SK-N-SH (cell line): Measurements from ENCODE around the gene VPS9D1. TPM values are rescaled to one million over a fixed set of nuclear protein-coding genes. Genes with fewer than 3 reads are reported as not detected.

ENCODE experiments used
- CTCF ChIA-PET: fragments of 300-600, 350-600 bp; formaldehyde crosslinking; extraction: SDS; loops from one replicate; lab custom pipeline; 2021; lab: Yijun Ruan, JAX
- POLR2A ChIA-PET: fragments of 350-600 bp; sonication (Branson Sonifier 250); formaldehyde crosslinking; extraction: SDS; loops from one replicate; lab custom pipeline; 2020; ENCODE audit warnings: antibody characterized with exemption, inconsistent platforms; lab: Yijun Ruan, JAX
- DNase-seq: peaks from one replicate; pipeline ENCODE4 v3.0.0; 2012
- H2AFZ ChIP-seq: fragments of 200-600 bp; sonication (generic); 2 replicates; pipeline ENCODE4 v1.8.1; 2016; ENCODE audit warnings: antibody characterized with exemption, mild to moderate bottlenecking, low read depth
- H3F3A ChIP-seq: fragments of 200-600 bp; sonication (generic); replicated peaks from 2 replicates; pipeline ENCODE3; 2016; ENCODE audit warnings: antibody characterized with exemption, mild to moderate bottlenecking; ENCODE audit not compliant: insufficient read depth
- H3K27ac ChIP-seq, 2 experiments: fragments of 200-500 bp in 1 of 2; fragments of 200-600 bp in 1 of 2; sonication (Bioruptor generic) in 1 of 2; sonication (generic), shearing (Covaris generic) in 1 of 2; 2 replicates each; pipeline versions ENCODE4 v1.5.1 to v1.6.1; 2014 to 2016; ENCODE audit warnings: low read depth in 2 of 2, inconsistent platforms in 1 of 2, low read length in 1 of 2, mild to moderate bottlenecking in 1 of 2, mixed read lengths in 1 of 2
- H3K27me3 ChIP-seq: fragments of 200-600 bp; sonication (generic), shearing (Covaris generic); 2 replicates; pipeline ENCODE4 v1.6.1; 2016; ENCODE audit warnings: mixed run types; ENCODE audit not compliant: insufficient read depth
- H3K36me3 ChIP-seq, 2 experiments: fragments of 200-500 bp in 1 of 2; fragments of 200-600 bp in 1 of 2; sonication (Bioruptor generic) in 1 of 2; sonication (generic) in 1 of 2; replicated peaks in 1 of 2; 2 replicates each; pipeline versions ENCODE3 to v1.5.1; 2014 to 2016; ENCODE audit warnings: low read length in 1 of 2, mild to moderate bottlenecking in 1 of 2; ENCODE audit not compliant: insufficient read depth in 2 of 2, control insufficient read depth in 1 of 2
- H3K4me1 ChIP-seq, 2 experiments: fragments of 200-500 bp in 1 of 2; fragments of 200-600 bp in 1 of 2; sonication (Bioruptor generic) in 1 of 2; sonication (generic), shearing (Covaris generic) in 1 of 2; 2 replicates each; pipeline versions ENCODE4 v1.5.1 to v1.6.1; 2014 to 2016; ENCODE audit warnings: low read depth in 1 of 2, low read length in 1 of 2, mixed run types in 1 of 2; ENCODE audit not compliant: insufficient read depth in 2 of 2, control insufficient read depth in 1 of 2
- H3K4me2 ChIP-seq: fragments of 200-600 bp; sonication (generic), shearing (Covaris generic); 2 replicates; pipeline ENCODE4 v1.6.1; 2017; ENCODE audit warnings: mixed run types
- H3K4me3 ChIP-seq, 2 experiments: fragments of 200-500 bp in 1 of 2; fragments of 200-600 bp in 1 of 2; sonication (Bioruptor generic) in 1 of 2; sonication (generic), shearing (Covaris generic) in 1 of 2; 2 replicates each; pipeline versions ENCODE4 v1.5.1 to v1.8.1; 2014 to 2016; ENCODE audit warnings: low read depth in 2 of 2, inconsistent platforms in 1 of 2, low read length in 1 of 2, mild to moderate bottlenecking in 1 of 2, mixed read lengths in 1 of 2, moderate library complexity in 1 of 2
- H3K79me2 ChIP-seq: fragments of 200-600 bp; sonication (generic); 2 replicates; pipeline ENCODE4 v1.8.1; 2017; ENCODE audit warnings: mild to moderate bottlenecking; ENCODE audit not compliant: insufficient read depth
- H3K9ac ChIP-seq: fragments of 200-600 bp; sonication (generic); 2 replicates; pipeline ENCODE4 v1.6.1; 2017; ENCODE audit warnings: mixed run types
- H3K9me2 ChIP-seq: fragments of 200-600 bp; sonication (generic); 2 replicates; pipeline ENCODE4 v1.6.1; 2017; ENCODE audit warnings: mixed run types
- H3K9me3 ChIP-seq: fragments of 200-600 bp; sonication (generic); 2 replicates; pipeline ENCODE4 v1.6.1; 2017; ENCODE audit warnings: mixed run types, mild to moderate bottlenecking, moderate library complexity
- H4K20me1 ChIP-seq: fragments of 200-600 bp; sonication (generic); 2 replicates; pipeline ENCODE4 v1.6.1; 2017; ENCODE audit warnings: mild to moderate bottlenecking, mixed run types; ENCODE audit not compliant: insufficient read depth
- EP300 ChIP-seq, 2 experiments: IDR thresholded peaks; 2 replicates each; pipeline versions ENCODE4 v1.4.0 to v1.6.1; 2012; ENCODE audit warnings: borderline replicate concordance in 1 of 2, low read depth in 1 of 2, low read length in 1 of 2
- EZH2phosphoT487 ChIP-seq: fragments of 200-600 bp; sonication (generic); IDR thresholded peaks from 2 replicates; pipeline ENCODE4 v1.6.1; 2017; ENCODE audit warnings: low read depth, mixed run types, mild to moderate bottlenecking, antibody characterized with exemption, moderate library complexity, borderline replicate concordance
- FOXM1 ChIP-seq: IDR thresholded peaks from 2 replicates; pipeline ENCODE4 v1.4.0; 2012; ENCODE audit warnings: low read depth, mild to moderate bottlenecking
- GATA2 ChIP-seq: sonication (generic); formaldehyde crosslinking; IDR thresholded peaks from 2 replicates; pipeline ENCODE4 v1.5.0; 2020; ENCODE audit warnings: mild to moderate bottlenecking, missing genetic modification reagents
- JUND ChIP-seq: IDR thresholded peaks from 2 replicates; pipeline ENCODE4 v1.4.0; 2012
- MEF2A ChIP-seq: IDR thresholded peaks from 2 replicates; pipeline ENCODE4 v1.4.0; 2012; ENCODE audit warnings: low read depth, borderline replicate concordance
- NFIC ChIP-seq: IDR thresholded peaks from 2 replicates; pipeline ENCODE4 v1.4.0; 2012; ENCODE audit warnings: borderline replicate concordance
- POLR2AphosphoS5 ChIP-seq: IDR thresholded peaks from 2 replicates; pipeline ENCODE4 v1.6.1; 2012; ENCODE audit warnings: low read depth, low read length
- TEAD4 ChIP-seq: IDR thresholded peaks from 2 replicates; pipeline ENCODE4 v1.4.0; 2012; ENCODE audit warnings: mild to moderate bottlenecking, borderline replicate concordance; ENCODE audit not compliant: insufficient read depth
- ZBTB33 ChIP-seq: IDR thresholded peaks from 2 replicates; pipeline ENCODE4 v1.4.0; 2012; ENCODE audit warnings: low read depth, borderline replicate concordance
- WGBS: methylation state at CpG from one replicate; pipeline ENCODE4 v1.1.6; 2017; ENCODE audit warnings: low lambda C conversion rate; 5-methylcytosine and 5-hydroxymethylcytosine counted together
- polyA plus RNA-seq, 3 experiments: library from polyadenylated mRNA; depleted of rRNA; stranded (reverse); fragments of >200 nt; gene quantifications; 2 replicates each; pipeline ENCODE4 v1.2.3, GENCODE V29; 2012
- TF ChIP-seq, protein P1 (sequence below): IDR thresholded peaks from 2 replicates; pipeline ENCODE4; 2012
- TF ChIP-seq, protein P2 (sequence below): IDR thresholded peaks from 2 replicates; pipeline ENCODE4 v1.4.0; 2012; ENCODE audit warnings: low read depth
- TF ChIP-seq, protein P3 (sequence below): fragments of 150-350 bp; IDR thresholded peaks from 2 replicates; pipeline ENCODE4 v1.6.1; 2017; ENCODE audit warnings: antibody characterized with exemption, low read length, low read depth, borderline replicate concordance

Gene VPS9D1
- polyA plus RNA-seq, 1 of the 3 experiments (the other 2 are of a cell fraction): 10.1 TPM

DNA sequence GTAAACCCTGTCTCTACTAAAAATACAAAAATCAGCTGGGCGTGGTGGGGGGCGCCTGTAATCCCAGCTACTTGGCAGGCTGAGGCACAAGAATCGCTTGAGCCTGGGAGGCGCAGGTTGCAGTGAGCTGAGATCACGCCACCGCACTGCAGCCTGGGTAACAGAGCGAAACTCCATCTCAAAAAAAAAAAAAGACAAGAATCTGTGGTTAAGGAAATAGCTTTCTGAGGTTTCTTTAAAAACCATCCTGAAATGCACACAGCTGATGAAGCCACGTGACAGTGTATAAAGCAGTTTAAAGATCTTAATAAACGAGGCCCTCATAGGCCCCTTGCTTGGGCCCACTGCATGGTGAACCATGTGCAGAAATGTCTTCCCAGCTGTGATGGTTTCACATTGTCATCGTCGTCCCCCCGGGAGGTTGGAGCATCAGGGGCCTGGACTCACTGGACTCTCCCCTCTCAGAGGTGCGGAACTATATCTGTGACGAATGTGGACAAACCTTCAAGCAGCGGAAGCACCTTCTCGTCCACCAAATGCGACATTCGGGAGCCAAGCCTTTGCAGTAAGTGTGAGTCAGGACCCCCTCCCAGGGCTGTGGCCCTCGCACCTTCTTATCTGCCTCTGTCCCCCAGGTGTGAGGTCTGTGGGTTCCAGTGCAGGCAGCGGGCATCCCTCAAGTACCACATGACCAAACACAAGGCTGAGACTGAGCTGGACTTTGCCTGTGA is 16.8 kb upstream of the VPS9D1 start:
- 97% methylated on average over 19 of the region's 20 CpGs for WGBS
- H3K27me3 ChIP-seq: no peaks in the 10 kb centered on the region
- no peaks in the 10 kb centered on the region for H3K4me1 ChIP-seq
- ChIA-PET CTCF (interaction anchor here (0.8 to 1.7 kb wide), 3 partner anchors 16 to 123 kb away, joined by 3 to 5 read pairs (median 4); no protein-coding TSS in a partner anchor), POLR2A (interaction anchor here (0.7 kb wide), 1 partner anchor 9 kb away, joined by 3 read pairs; no protein-coding TSS in a partner anchor)
- no peak overlapping the region for H3K9ac ChIP-seq
- peaks cover 20% of the 10 kb centered on the region for H3F3A ChIP-seq
- no peak for DNase-seq
- H3K4me3 ChIP-seq: no peak overlapping the region
- H3K4me2 ChIP-seq: no peak overlapping the region
- no peak overlapping the region for H3K27ac ChIP-seq
- H3K9me2 ChIP-seq: no peaks in the 10 kb centered on the region
- peaks cover 51 to 63% of the 10 kb centered on the region in 2 experiments for H3K36me3 ChIP-seq
- TF ChIP-seq ZBTB33 (no peak), GATA2 (CRISPR knock-in tag) (no peak), FOXM1 (no peak), MEF2A (no peak)
- H2AFZ ChIP-seq: no peak overlapping the region
- H4K20me1 ChIP-seq: no peaks in the 10 kb centered on the region; the same call in 1 of the 2 replicates
- H3K9me3 ChIP-seq: no peaks in the 10 kb centered on the region
- H3K79me2 ChIP-seq: peaks cover 17% of the 10 kb centered on the region; the same call in 1 of the 2 replicates

DNA sequence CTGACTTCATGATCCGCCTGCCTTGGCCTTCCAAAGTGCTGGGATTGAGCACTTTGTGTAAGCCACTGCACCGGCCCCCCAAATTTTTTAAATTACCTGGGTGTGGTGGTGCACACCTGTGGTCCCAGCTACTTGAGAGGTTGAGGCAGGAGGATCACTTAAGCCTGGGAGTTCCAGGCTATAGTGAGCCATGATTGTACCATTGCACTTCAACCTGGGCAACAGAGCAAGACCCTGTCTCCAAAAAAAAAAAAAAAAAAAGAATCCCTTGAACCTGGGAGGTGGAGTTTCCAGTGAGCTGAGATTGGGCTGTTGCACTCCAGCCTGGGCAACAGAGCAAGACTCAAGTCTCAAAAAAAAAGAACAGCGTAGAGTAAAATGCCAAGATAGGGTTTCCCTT is 15.9 kb upstream of the VPS9D1 start:
- Histone ChIP-seq H4K20me1 (no peaks in the 10 kb centered on the region; the same call in 1 of the 2 replicates), H3K4me2 (no peak overlapping the region), H3K36me3 (peaks cover 56 to 71% of the 10 kb centered on the region in 2 experiments), H3K79me2 (peaks cover 17% of the 10 kb centered on the region; the same call in 1 of the 2 replicates), H3K4me3 (no peak overlapping the region), H3K9me2 (no peaks in the 10 kb centered on the region), H3K9me3 (no peaks in the 10 kb centered on the region), H3K27ac (no peak overlapping the region), H3K9ac (no peak overlapping the region), H3K4me1 (no peaks in the 10 kb centered on the region), H3K27me3 (no peaks in the 10 kb centered on the region), H2AFZ (no peak overlapping the region), H3F3A (peaks cover 16% of the 10 kb centered on the region)
- ChIA-PET CTCF (interaction anchor here (0.8 to 1.7 kb wide), 2 partner anchors 23 to 124 kb away, joined by 3 to 5 read pairs; no protein-coding TSS in a partner anchor), POLR2A (no interaction called here)
- no peak for DNase-seq
- TF ChIP-seq, protein P1, sequence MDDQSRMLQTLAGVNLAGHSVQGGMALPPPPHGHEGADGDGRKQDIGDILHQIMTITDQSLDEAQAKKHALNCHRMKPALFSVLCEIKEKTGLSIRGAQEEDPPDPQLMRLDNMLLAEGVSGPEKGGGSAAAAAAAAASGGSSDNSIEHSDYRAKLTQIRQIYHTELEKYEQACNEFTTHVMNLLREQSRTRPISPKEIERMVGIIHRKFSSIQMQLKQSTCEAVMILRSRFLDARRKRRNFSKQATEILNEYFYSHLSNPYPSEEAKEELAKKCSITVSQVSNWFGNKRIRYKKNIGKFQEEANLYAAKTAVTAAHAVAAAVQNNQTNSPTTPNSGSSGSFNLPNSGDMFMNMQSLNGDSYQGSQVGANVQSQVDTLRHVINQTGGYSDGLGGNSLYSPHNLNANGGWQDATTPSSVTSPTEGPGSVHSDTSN: no peak
- TF ChIP-seq, protein P2, sequence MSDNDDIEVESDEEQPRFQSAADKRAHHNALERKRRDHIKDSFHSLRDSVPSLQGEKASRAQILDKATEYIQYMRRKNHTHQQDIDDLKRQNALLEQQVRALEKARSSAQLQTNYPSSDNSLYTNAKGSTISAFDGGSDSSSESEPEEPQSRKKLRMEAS: no peak
- no peak for TF ChIP-seq POLR2AphosphoS5
- TF ChIP-seq EZH2phosphoT487: no peak
- no peak for TF ChIP-seq NFIC
- no peak for TF ChIP-seq EP300 (IDR thresholded peaks at IDR 0.05; ENCODE audit: borderline replicate concordance in 1 of 2, low read depth in 1 of 2, low read length in 1 of 2)
- no peak for TF ChIP-seq TEAD4
- no peak for TF ChIP-seq JUND
- TF ChIP-seq, protein P3, sequence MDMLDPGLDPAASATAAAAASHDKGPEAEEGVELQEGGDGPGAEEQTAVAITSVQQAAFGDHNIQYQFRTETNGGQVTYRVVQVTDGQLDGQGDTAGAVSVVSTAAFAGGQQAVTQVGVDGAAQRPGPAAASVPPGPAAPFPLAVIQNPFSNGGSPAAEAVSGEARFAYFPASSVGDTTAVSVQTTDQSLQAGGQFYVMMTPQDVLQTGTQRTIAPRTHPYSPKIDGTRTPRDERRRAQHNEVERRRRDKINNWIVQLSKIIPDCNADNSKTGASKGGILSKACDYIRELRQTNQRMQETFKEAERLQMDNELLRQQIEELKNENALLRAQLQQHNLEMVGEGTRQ: no peak
- 97% methylated on average over 3 of the region's 3 CpGs for WGBS
